Measurements from ENCODE around the gene CAAP1. TPM values are rescaled to one million over a fixed set of nuclear protein-coding genes. Genes with fewer than 3 reads are reported as not detected.

The CAAP1 gene
- total RNA-seq, 6 experiments from 2014 or later, result 9.3 to 22.8 (median 13.4) TPM

GRCh38 chr9:26809795-26810194 is 82.8 kb downstream of the CAAP1 start:
- 80% methylated on average over 1 of the region's 1 CpG for WGBS (ENCODE audit: insufficient coverage, low coverage, low lambda C conversion rate, missing lambda C conversion rate)
- no peak overlapping the region for H3K4me3 ChIP-seq
- H3K27ac ChIP-seq, result no peak overlapping the region
- ATAC-seq (no peak), DNase-seq (no peak)
- H3K36me3 ChIP-seq, result no peaks in the 10 kb centered on the region
- intact Hi-C loops (cut with DNase I), result no loop called here
- no peaks in the 10 kb centered on the region for H3K4me1 ChIP-seq
- no peaks in the 10 kb centered on the region for H3K9me3 ChIP-seq
- no peaks in the 10 kb centered on the region for H3K27me3 ChIP-seq
- TF ChIP-seq POLR2A (IDR thresholded peaks at IDR 0.05) (no peak), CTCF (IDR thresholded peaks at IDR 0.05) (no peak)

- no peak for DNase-seq
Observed at GRCh38 chr9:26807161-26807560, 85.4 kb downstream of the CAAP1 start.

GRCh38 chr9:26802921-26803320 is 89.7 kb downstream of the CAAP1 start:
- WGBS (ENCODE audit: insufficient coverage, low coverage, low lambda C conversion rate, missing lambda C conversion rate), result 100% methylated on average over 2 of the region's 2 CpGs
- H3K36me3 ChIP-seq, result no peaks in the 10 kb centered on the region
- H3K27me3 ChIP-seq, result no peaks in the 10 kb centered on the region
- no peaks in the 10 kb centered on the region for H3K9me3 ChIP-seq
- no peaks in the 10 kb centered on the region for H3K4me1 ChIP-seq
- DNase-seq (no peak), ATAC-seq (no peak)
- H3K4me3 ChIP-seq, result no peak overlapping the region
- TF ChIP-seq POLR2A (IDR thresholded peaks at IDR 0.05) (no peak), CTCF (IDR thresholded peaks at IDR 0.05) (no peak)
- intact Hi-C loops (cut with DNase I), result no loop called here
- H3K27ac ChIP-seq, result no peak overlapping the region

More at GRCh38 chr9:26807161-26807560, 85.4 kb downstream of the CAAP1 start:
- WGBS (ENCODE audit: insufficient coverage, low coverage, low lambda C conversion rate, missing lambda C conversion rate), result 70% methylated on average over 5 of the region's 5 CpGs
- no peak for TF ChIP-seq POLR2A (IDR thresholded peaks at IDR 0.05)
- TF ChIP-seq CTCF (IDR thresholded peaks at IDR 0.05), result no peak
- no peaks in the 10 kb centered on the region for H3K9me3 ChIP-seq
- H3K36me3 ChIP-seq, result no peaks in the 10 kb centered on the region
- H3K27ac ChIP-seq, result no peak overlapping the region
- H3K4me3 ChIP-seq, result no peak overlapping the region
- H3K27me3 ChIP-seq, result no peaks in the 10 kb centered on the region
- intact Hi-C loops (cut with DNase I), result no loop called here
- no peaks in the 10 kb centered on the region for H3K4me1 ChIP-seq
- no peak for ATAC-seq

- 65% methylated on average over 3 of the region's 3 CpGs for WGBS (ENCODE audit: insufficient coverage, low coverage, low lambda C conversion rate, missing lambda C conversion rate)
- Histone ChIP-seq H3K27me3 (no peaks in the 10 kb centered on the region), H3K27ac (no peak overlapping the region), H3K4me3 (no peak overlapping the region), H3K9me3 (no peaks in the 10 kb centered on the region), H3K4me1 (no peaks in the 10 kb centered on the region), H3K36me3 (no peaks in the 10 kb centered on the region)
- ATAC-seq (no peak), DNase-seq (no peak)
- intact Hi-C loops (cut with DNase I), result no loop called here
- TF ChIP-seq CTCF (IDR thresholded peaks at IDR 0.05), result no peak
- no peak for TF ChIP-seq POLR2A (IDR thresholded peaks at IDR 0.05)
Observed at GRCh38 chr9:26801772-26802171, 90.8 kb downstream of the CAAP1 start.

- Histone ChIP-seq H3K9me3 (no peaks in the 10 kb centered on the region), H3K4me3 (no peak overlapping the region), H3K36me3 (no peaks in the 10 kb centered on the region), H3K27ac (no peak overlapping the region), H3K4me1 (no peaks in the 10 kb centered on the region), H3K27me3 (no peaks in the 10 kb centered on the region)
- DNase-seq (no peak), ATAC-seq (no peak)
- TF ChIP-seq CTCF (IDR thresholded peaks at IDR 0.05), result no peak
- TF ChIP-seq POLR2A (IDR thresholded peaks at IDR 0.05), result no peak
- intact Hi-C loops (cut with DNase I), result no loop called here
Observed at GRCh38 chr9:26800322-26800721, 92.3 kb downstream of the CAAP1 start.

All from right lobe of liver (tissue), 6 donors.